ENCODE results near the gene SYT2. TPM values are rescaled to one million over a fixed set of nuclear protein-coding genes. Genes with fewer than 3 reads are reported as not detected.
A peak's percentile ranks its signal among the peaks of the same experiment; 100 is the strongest.
"Not testable (repeated sequence)": the region's sequence is repeated elsewhere in the genome, so short reads cannot be mapped to it uniquely, and the experiment has no call there.

SYT2 gene
- total and polyA plus RNA-seq, 8 donors: 1.1 to 5.4 (median 2.5) TPM; not detected in 1

GRCh38 chr1:202584707-202585589 lies 125.3 kb downstream of the SYT2 start:
- Histone ChIP-seq H3K4me1 (peaks cover 0 to 20% of the 10 kb centered on the region in 2 donors), H3K27ac (no peak overlapping the region), H3K36me3 (peaks cover 0 to 43% of the 10 kb centered on the region in 2 donors), H3K9me3 (no peaks in the 10 kb centered on the region), H3K4me3 (no peak overlapping the region), H3K27me3 (peaks cover 0 to 10% of the 10 kb centered on the region in 2 donors)
- intact Hi-C loops (cut with DNase I): no loop called here
- DNase-seq: no peak
- ATAC-seq: no peak
- no peak for TF ChIP-seq CTCF (IDR thresholded peaks at IDR 0.05)

GRCh38 chr1:202582350-202582749 lies 127.9 kb downstream of the SYT2 start:
- H3K27ac ChIP-seq; H3K27me3 ChIP-seq; H3K4me3 ChIP-seq; ATAC-seq; DNase-seq; intact Hi-C loops (cut with DNase I); H3K9me3 ChIP-seq: not testable (repeated sequence)
- H3K36me3 ChIP-seq: peaks cover 0 to 43% of the 10 kb centered on the region in 2 donors
- peaks cover 15 to 26% of the 10 kb centered on the region in 2 donors for H3K4me1 ChIP-seq

- Histone ChIP-seq H3K4me1 (peaks cover 23 to 28% of the 10 kb centered on the region in 2 donors), H3K4me3 (no peak overlapping the region), H3K27ac (no peak overlapping the region)
Measured at GRCh38 chr1:202580619-202581018, 129.6 kb downstream of the SYT2 start.

GRCh38 chr1:202579806-202580205 lies 130.4 kb downstream of the SYT2 start:
- Histone ChIP-seq H3K4me1 (peaks cover 23 to 28% of the 10 kb centered on the region in 2 donors), H3K4me3 (no peak overlapping the region), H3K9me3 (no peaks in the 10 kb centered on the region), H3K27me3 (no peaks in the 10 kb centered on the region), H3K27ac (no peak overlapping the region), H3K36me3 (peaks cover 0 to 55% of the 10 kb centered on the region in 2 donors)
- ATAC-seq (peak; percentile 10), DNase-seq (peak in 2 of 4 donors; percentile 60 to 76)
- intact Hi-C loops (cut with DNase I): no loop called here
- no peak for TF ChIP-seq CTCF (IDR thresholded peaks at IDR 0.05)

More at GRCh38 chr1:202580619-202581018, 129.6 kb downstream of the SYT2 start:
- DNase-seq (no peak), ATAC-seq (no peak)
- TF ChIP-seq CTCF (IDR thresholded peaks at IDR 0.05): no peak
- H3K36me3 ChIP-seq: peaks cover 0 to 46% of the 10 kb centered on the region in 2 donors
- H3K9me3 ChIP-seq: no peaks in the 10 kb centered on the region
- intact Hi-C loops (cut with DNase I): no loop called here
- no peaks in the 10 kb centered on the region for H3K27me3 ChIP-seq

GRCh38 chr1:202578565-202578964 lies 131.7 kb downstream of the SYT2 start:
- no peak overlapping the region for H3K27ac ChIP-seq
- H3K36me3 ChIP-seq: peaks cover 0 to 48% of the 10 kb centered on the region in 2 donors
- intact Hi-C loops (cut with DNase I): no loop called here
- H3K9me3 ChIP-seq: no peaks in the 10 kb centered on the region
- peaks cover 23 to 28% of the 10 kb centered on the region in 2 donors for H3K4me1 ChIP-seq
- no peak for TF ChIP-seq CTCF (IDR thresholded peaks at IDR 0.05)
- DNase-seq (peak in 1 of 4 donors; percentile 68), ATAC-seq (peak; percentile 5)
- H3K4me3 ChIP-seq: no peak overlapping the region
- H3K27me3 ChIP-seq: no peaks in the 10 kb centered on the region

Data from left lung (tissue), 10 donors.